ENCODE data around the gene TRAF2.

GRCh38 chr9:136975644-136976043 lies 89.3 kb downstream of the TRAF2 start:
- TF ChIP-seq EP300 (IDR thresholded peaks at IDR 0.05): no peak
- no peak for TF ChIP-seq ELK1 (IDR thresholded peaks at IDR 0.05; ENCODE audit: low read depth, low read length)
- no peak for TF ChIP-seq POLR2A (IDR thresholded peaks at IDR 0.05; ENCODE audit: low read length)
- TF ChIP-seq RAD21 (conservative IDR thresholded peaks at IDR 0.05 in 1 of 2, IDR thresholded peaks at IDR 0.05 in 1 of 2): no peak
- 0 out of 3 replicates have a peak, but pooled peaks have one; percentile 8 for TF ChIP-seq CTCF (IDR thresholded peaks at IDR 0.05)
- no peak for TF ChIP-seq BHLHE40 (IDR thresholded peaks at IDR 0.05; ENCODE audit: low read depth, low read length)
- TF ChIP-seq, protein P1, sequence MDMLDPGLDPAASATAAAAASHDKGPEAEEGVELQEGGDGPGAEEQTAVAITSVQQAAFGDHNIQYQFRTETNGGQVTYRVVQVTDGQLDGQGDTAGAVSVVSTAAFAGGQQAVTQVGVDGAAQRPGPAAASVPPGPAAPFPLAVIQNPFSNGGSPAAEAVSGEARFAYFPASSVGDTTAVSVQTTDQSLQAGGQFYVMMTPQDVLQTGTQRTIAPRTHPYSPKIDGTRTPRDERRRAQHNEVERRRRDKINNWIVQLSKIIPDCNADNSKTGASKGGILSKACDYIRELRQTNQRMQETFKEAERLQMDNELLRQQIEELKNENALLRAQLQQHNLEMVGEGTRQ (IDR thresholded peaks at IDR 0.05): no peak
- TF ChIP-seq RFX5 (IDR thresholded peaks at IDR 0.05): no peak
- no peak for TF ChIP-seq JUNB (IDR thresholded peaks at IDR 0.05)
- TF ChIP-seq SREBF2 (IDR thresholded peaks at IDR 0.05): no peak
- no peak for TF ChIP-seq POLR2AphosphoS2 (conservative IDR thresholded peaks at IDR 0.05; ENCODE audit: low read length)
- no peak for TF ChIP-seq EHMT2 (IDR thresholded peaks at IDR 0.05; ENCODE audit: low read depth)
- TF ChIP-seq RCOR1 (IDR thresholded peaks at IDR 0.05; ENCODE audit: low read depth, low read length): no peak
